HCT116 (cell line): Measurements from ENCODE around the gene NAB1. TPM values are rescaled to one million over a fixed set of nuclear protein-coding genes. Genes with fewer than 3 reads are reported as not detected.

Experiments used
- ATAC-seq: fragments of 200-7000 bp; cut with Tn5 transposase; 2 replicates; pipeline ENCODE4 v1.9.1; 2020; ENCODE audit warnings: mild to moderate bottlenecking, moderate library complexity
- BruUV-seq: library from RNA; stranded (reverse); fragments of 400-500 nt; replicated peaks from 2 replicates; lab custom pipeline; 2021; lab: Mats Ljungman, UMichigan
- CTCF ChIA-PET: fragments of 300-600 bp; sonication (Branson Sonifier 250); formaldehyde crosslinking; loops from one replicate; lab custom pipeline; 2021; ENCODE audit warnings: antibody characterized with exemption; lab: Charles Lee
- POLR2A ChIA-PET: fragments of 300-600, 350-600 bp; sonication (Branson Sonifier 250); formaldehyde crosslinking; loops from one replicate; lab custom pipeline; 2021; ENCODE audit warnings: antibody characterized with exemption; lab: Charles Lee
- RAD21 ChIA-PET, 2 experiments: fragments of 300-600 bp; sonication (Branson Sonifier 250); formaldehyde crosslinking; loops; one replicate each; lab custom pipeline; 2023; ENCODE audit warnings: low total read pairs in 2 of 2; ENCODE audit not compliant: uncharacterized antibody in 2 of 2, unreplicated experiment in 2 of 2, low non-redundant PET in 1 of 2; lab: Charles Lee
- DNase-seq: peaks from one replicate; pipeline ENCODE4 v3.0.0-alpha.2; 2010; ENCODE audit warnings: low read depth, low spot score
- H2AFZ ChIP-seq: fragments of 200-600 bp; shearing (Covaris generic), sonication (generic); 2 replicates; pipeline ENCODE4 v1.6.1; 2017; ENCODE audit warnings: low read depth, mixed run types, mixed read lengths, antibody characterized with exemption, low read length; ENCODE audit not compliant: poor library complexity, severe bottlenecking
- H3K27ac ChIP-seq: 2 replicates; pipeline ENCODE4 v1.5.1; 2012; ENCODE audit warnings: low read depth, low read length
- H3K27me3 ChIP-seq: fragments of 200-600 bp; sonication (generic); 2 replicates; pipeline ENCODE4 v1.6.1; 2016; ENCODE audit warnings: mixed run types, low read length, mixed read lengths; ENCODE audit not compliant: insufficient read depth
- H3K36me3 ChIP-seq, 2 experiments: fragments of 200-500 bp in 1 of 2; fragments of 200-600 bp in 1 of 2; sonication (Bioruptor generic) in 1 of 2; sonication (generic) in 1 of 2; 2 replicates each; pipeline versions ENCODE4 v1.5.1 to v1.6.1; 2014 to 2016; ENCODE audit warnings: low read length in 2 of 2, inconsistent platforms in 1 of 2, mixed read lengths in 1 of 2, mixed run types in 1 of 2; ENCODE audit not compliant: insufficient read depth in 2 of 2, control insufficient read depth in 1 of 2
- H3K4me1 ChIP-seq, 2 experiments: fragments of 200-600 bp in 1 of 2; sonication (generic) in 1 of 2; 2 replicates each; pipeline versions ENCODE4 v1.5.1 to v1.6.1; 2012 to 2017; ENCODE audit warnings: low read length in 2 of 2, inconsistent platforms in 1 of 2, mild to moderate bottlenecking in 1 of 2, mixed read lengths in 1 of 2, mixed run types in 1 of 2, moderate library complexity in 1 of 2; ENCODE audit not compliant: insufficient read depth in 2 of 2, control insufficient read depth in 1 of 2
- H3K4me2 ChIP-seq: fragments of 200-600 bp; sonication (generic); 2 replicates; pipeline ENCODE4 v1.6.1; 2017; ENCODE audit warnings: mixed run types, low read length, mixed read lengths
- H3K4me3 ChIP-seq, 2 experiments: fragments of 200-600 bp in 1 of 2; sonication (generic) in 1 of 2; replicated peaks in 1 of 2; 2 replicates each; pipeline ENCODE4 v1.5.1; 2011 to 2016; ENCODE audit warnings: low read length in 2 of 2, control low read depth in 1 of 2, low read depth in 1 of 2, mild to moderate bottlenecking in 1 of 2, mixed read lengths in 1 of 2, mixed run types in 1 of 2
- H3K79me2 ChIP-seq: fragments of 200-600 bp; sonication (generic); 2 replicates; pipeline ENCODE4 v1.6.1; 2017; ENCODE audit warnings: mild to moderate bottlenecking, mixed run types, low read length, moderate library complexity, mixed read lengths; ENCODE audit not compliant: insufficient read depth
- H3K9ac ChIP-seq: fragments of 200-600 bp; sonication (generic); 2 replicates; pipeline ENCODE4 v1.6.1; 2016; ENCODE audit warnings: low read length, mixed read lengths
- H3K9me2 ChIP-seq: fragments of 200-600 bp; sonication (generic), shearing (Covaris generic); 2 replicates; pipeline ENCODE4 v1.6.1; 2017; ENCODE audit warnings: mixed run types, mild to moderate bottlenecking, moderate library complexity; ENCODE audit not compliant: insufficient read depth
- H3K9me3 ChIP-seq, 2 experiments: fragments of 200-500 bp in 1 of 2; fragments of 200-600 bp in 1 of 2; sonication (Bioruptor generic) in 1 of 2; sonication (generic) in 1 of 2; 2 replicates each; pipeline ENCODE4 v1.6.1; 2014 to 2017; ENCODE audit warnings: low read length in 2 of 2, mixed read lengths in 2 of 2, inconsistent platforms in 1 of 2, low read depth in 1 of 2, mild to moderate bottlenecking in 1 of 2, mixed run types in 1 of 2, moderate library complexity in 1 of 2; ENCODE audit not compliant: control insufficient read depth in 1 of 2, insufficient read depth in 1 of 2
- H4K20me1 ChIP-seq: fragments of 200-600 bp; sonication (generic), shearing (Covaris generic); 2 replicates; pipeline ENCODE4 v1.6.1; 2017; ENCODE audit warnings: mixed run types, mild to moderate bottlenecking, moderate library complexity; ENCODE audit not compliant: insufficient read depth
- ATF3 ChIP-seq: IDR thresholded peaks from 2 replicates; pipeline ENCODE4 v1.6.1; 2012
- CBX3 ChIP-seq: IDR thresholded peaks from 2 replicates; pipeline ENCODE4 v1.6.1; 2012; ENCODE audit warnings: low read depth
- CEBPB ChIP-seq: IDR thresholded peaks from 2 replicates; pipeline ENCODE4 v1.6.1; 2012; ENCODE audit warnings: low read depth
- CTCF ChIP-seq, 3 experiments: fragments of 200-600 bp in 1 of 3; sonication (generic) in 1 of 3; IDR thresholded peaks in 2 of 3; conservative IDR thresholded peaks in 1 of 3; 2 replicates each; pipeline ENCODE4 v1.5.1; 2012 to 2017; ENCODE audit warnings: low read depth in 2 of 3, low read length in 2 of 3, antibody characterized with exemption in 1 of 3, borderline replicate concordance in 1 of 3, control low read depth in 1 of 3, mild to moderate bottlenecking in 1 of 3, mixed read lengths in 1 of 3, mixed run types in 1 of 3, moderate library complexity in 1 of 3; ENCODE audit not compliant: insufficient read depth in 1 of 3
- EGR1 ChIP-seq: IDR thresholded peaks from 2 replicates; pipeline ENCODE4 v1.6.1; 2012; ENCODE audit warnings: low read depth
- ELF1 ChIP-seq: IDR thresholded peaks from 2 replicates; pipeline ENCODE4 v1.6.1; 2012; ENCODE audit warnings: low read depth, borderline replicate concordance
- EZH2 ChIP-seq: fragments of 200-600 bp; sonication (generic); IDR thresholded peaks from 2 replicates; pipeline ENCODE4 v1.6.1; 2017; ENCODE audit warnings: antibody characterized with exemption, mixed run types
- EZH2phosphoT487 ChIP-seq: fragments of 200-600 bp; IDR thresholded peaks from 2 replicates; pipeline ENCODE4 v1.6.1; 2018; ENCODE audit warnings: antibody characterized with exemption, borderline replicate concordance
- POLR2A ChIP-seq: IDR thresholded peaks from 2 replicates; pipeline ENCODE4 v1.7.0; 2011; ENCODE audit warnings: borderline replicate concordance; ENCODE audit not compliant: insufficient read depth, insufficient read length; ENCODE audit errors: extremely low read depth
- REST ChIP-seq: IDR thresholded peaks from 2 replicates; pipeline ENCODE4 v1.6.1; 2012; ENCODE audit warnings: low read depth
- YY1 ChIP-seq: IDR thresholded peaks from 2 replicates; pipeline ENCODE4 v1.6.1; 2011; ENCODE audit warnings: low read length, low read depth, moderate library complexity, mild to moderate bottlenecking; ENCODE audit not compliant: insufficient replicate concordance; ENCODE audit errors: extremely low read depth
- ZFX ChIP-seq: fragments of 450-650 bp; IDR thresholded peaks from 2 replicates; pipeline ENCODE4 v1.6.1; 2017
- intact Hi-C: fragments of 100-400 bp; cut with micrococcal nuclease; formaldehyde crosslinking; loops from 2 replicates; pipeline ENCODE4 v1.10.0; 2022
- total RNA-seq: library from RNA; stranded (reverse); gene quantifications from one replicate; pipeline ENCODE4 v1.2.1, GENCODE V29; 2021; ENCODE audit not compliant: unreplicated experiment

The NAB1 gene
- total RNA-seq, 1 experiment from 2014 or later: 43.8 TPM

- H3K4me3 ChIP-seq: no peak overlapping the region
- ChIA-PET CTCF (no interaction called here), RAD21 (no interaction called here), POLR2A (no interaction called here)
- no peak overlapping the region for H3K27ac ChIP-seq
- H3K9me3 ChIP-seq: no peaks in the 10 kb centered on the region
- H3K9me2 ChIP-seq: no peaks in the 10 kb centered on the region
- no peak overlapping the region for H3K9ac ChIP-seq
- H3K79me2 ChIP-seq: peaks cover 94% of the 10 kb centered on the region
- intact Hi-C loops: loop anchor here (5.0 kb wide), 1 partner anchor 257 kb away; no protein-coding TSS in a partner anchor
- peaks cover 0 to 4% of the 10 kb centered on the region in 2 experiments; a peak in 3 of 4 replicates for H3K4me1 ChIP-seq
- no peaks in the 10 kb centered on the region for H3K36me3 ChIP-seq
- H2AFZ ChIP-seq: no peak overlapping the region
- H4K20me1 ChIP-seq: peaks cover 7% of the 10 kb centered on the region; the same call in 1 of the 2 replicates
- no peaks in the 10 kb centered on the region for H3K27me3 ChIP-seq
- no peak overlapping the region for H3K4me2 ChIP-seq
- no TSS peak for BruUV-seq
- ATAC-seq: no peak
- no peak for TF ChIP-seq ELF1
- TF ChIP-seq EGR1: no peak
- TF ChIP-seq REST: no peak
- no peak for TF ChIP-seq CEBPB
- TF ChIP-seq, all 23 proteins: peak for 0
- DNase-seq: no peak
Measured at GRCh38 chr2:190655570-190655969, 6.7 kb downstream of the NAB1 start.

- no peaks in the 10 kb centered on the region for H3K27me3 ChIP-seq
- H3K79me2 ChIP-seq: peaks cover 94% of the 10 kb centered on the region
- DNase-seq: no peak
- no peaks in the 10 kb centered on the region for H3K36me3 ChIP-seq
- CTCF ChIA-PET: interaction anchor here (0.9 kb wide), 1 partner anchor 23 kb away, joined by 3 read pairs; no protein-coding TSS in a partner anchor
- TF ChIP-seq CTCF (IDR thresholded peaks at IDR 0.05 in 2 of 3, conservative IDR thresholded peaks at IDR 0.05 in 1 of 3; ENCODE audit: borderline replicate concordance in 1 of 3, insufficient read depth in 1 of 3, low read depth in 2 of 3, low read length in 2 of 3) (no peak), EGR1 (no peak), YY1 (no peak), EZH2 (no peak), ATF3 (no peak), ELF1 (no peak), CBX3 (no peak), ZFX (no peak), EZH2phosphoT487 (no peak), POLR2A (no peak)
- TF ChIP-seq, all 23 proteins: peak for 0
- intact Hi-C loops: loop anchor here (5.0 kb wide), 1 partner anchor 256 kb away; no protein-coding TSS in a partner anchor
- Histone ChIP-seq H3K9me3 (no peaks in the 10 kb centered on the region), H4K20me1 (0 out of 2 replicates have a peak, but pooled peaks cover 3% of the 10 kb centered on the region), H3K9me2 (no peaks in the 10 kb centered on the region), H3K27ac (no peak overlapping the region), H2AFZ (no peak overlapping the region), H3K4me1 (no peaks in the 10 kb centered on the region), H3K9ac (no peak overlapping the region), H3K4me2 (no peak overlapping the region), H3K4me3 (no peak overlapping the region)
- ChIA-PET RAD21 (no interaction called here), POLR2A (no interaction called here)
- BruUV-seq: no TSS peak
- no peak for ATAC-seq
Measured at GRCh38 chr2:190656301-190656700, 7.4 kb downstream of the NAB1 start.
